HG03135 (cell line): Measurements from ENCODE around the gene TRIB2.

Experiments
- ATAC-seq: cut with Tn5 transposase; IDR thresholded peaks from one replicate; pipeline ENCODE4 v1.9.1; 2021; ENCODE audit warnings: mild to moderate bottlenecking, moderate library complexity; ENCODE audit not compliant: unreplicated experiment

TRIB2 gene

DNA sequence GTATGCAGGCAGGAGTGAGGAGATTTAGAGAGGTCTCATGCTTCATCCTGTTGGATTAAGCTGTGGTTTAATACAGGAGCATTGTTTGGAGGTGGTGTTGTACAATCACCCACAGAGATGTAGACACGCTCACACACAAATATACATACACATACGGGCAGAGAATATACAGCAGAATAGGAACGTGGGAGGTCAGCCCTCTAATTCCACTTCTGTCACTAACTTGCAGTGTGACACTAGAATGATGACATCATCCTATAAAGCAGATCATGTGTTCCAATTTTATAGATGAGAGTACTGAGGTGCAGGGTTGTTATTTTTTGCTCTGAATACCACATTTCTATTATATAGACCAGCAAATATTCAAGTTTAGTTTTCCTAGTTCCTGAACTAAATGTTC is 54.4 kb downstream of the TRIB2 start:
- no peak for ATAC-seq

DNA sequence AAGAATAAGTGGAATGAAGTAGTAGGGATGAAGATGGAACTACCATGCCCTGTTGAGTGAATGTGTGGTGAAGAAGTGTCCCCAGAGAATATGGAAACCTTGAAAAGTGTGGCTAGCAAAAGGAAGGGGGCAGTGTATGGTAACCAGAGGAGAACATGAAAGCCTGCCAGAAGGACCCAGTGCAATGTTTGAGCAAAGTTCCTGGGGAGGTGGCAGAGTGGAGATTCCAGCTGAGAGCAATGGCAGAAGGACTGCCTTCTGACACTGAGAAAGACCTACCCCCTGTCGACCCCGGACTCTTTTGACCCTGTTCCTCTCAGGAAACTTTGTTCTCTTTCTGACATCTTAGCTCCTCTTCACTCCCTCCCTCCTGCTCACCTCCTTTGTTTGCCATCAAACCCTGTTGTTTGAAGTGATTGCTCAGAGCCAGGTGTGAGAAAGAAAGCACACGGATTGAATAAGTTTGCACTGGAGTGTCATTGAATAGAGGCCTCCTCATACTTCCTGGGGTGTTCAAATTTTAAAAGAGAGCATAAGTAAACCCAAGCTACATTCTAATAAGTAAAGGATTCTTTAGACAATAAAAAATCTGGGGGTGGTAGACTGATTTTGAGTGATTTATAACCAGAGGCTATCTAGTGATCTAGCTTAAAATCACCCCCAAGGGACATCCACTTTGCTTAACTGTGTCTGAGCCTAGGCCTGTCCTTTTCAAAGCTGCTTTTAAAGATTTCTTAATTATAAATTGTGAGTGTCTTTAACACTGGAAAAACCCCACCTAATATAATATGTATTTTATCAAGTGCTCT is 57.1 kb downstream of the TRIB2 start:
- ATAC-seq = no peak

DNA sequence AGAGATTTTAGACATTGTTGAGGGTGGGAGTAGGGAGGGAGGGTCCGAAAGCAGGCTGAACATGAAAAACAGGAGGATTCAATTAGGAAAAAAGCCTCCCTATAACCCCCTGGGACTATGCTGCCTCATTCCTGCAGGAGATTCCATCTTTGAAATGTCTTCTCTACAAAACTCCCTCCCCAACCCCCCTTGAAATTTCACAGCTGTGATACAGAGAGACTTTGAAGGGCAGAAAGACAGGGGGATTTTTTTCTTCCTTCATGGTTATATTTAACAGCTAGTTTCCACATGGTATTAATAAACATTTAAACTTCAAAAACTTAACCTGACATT is 57.6 kb downstream of the TRIB2 start:
- ATAC-seq = no peak

DNA sequence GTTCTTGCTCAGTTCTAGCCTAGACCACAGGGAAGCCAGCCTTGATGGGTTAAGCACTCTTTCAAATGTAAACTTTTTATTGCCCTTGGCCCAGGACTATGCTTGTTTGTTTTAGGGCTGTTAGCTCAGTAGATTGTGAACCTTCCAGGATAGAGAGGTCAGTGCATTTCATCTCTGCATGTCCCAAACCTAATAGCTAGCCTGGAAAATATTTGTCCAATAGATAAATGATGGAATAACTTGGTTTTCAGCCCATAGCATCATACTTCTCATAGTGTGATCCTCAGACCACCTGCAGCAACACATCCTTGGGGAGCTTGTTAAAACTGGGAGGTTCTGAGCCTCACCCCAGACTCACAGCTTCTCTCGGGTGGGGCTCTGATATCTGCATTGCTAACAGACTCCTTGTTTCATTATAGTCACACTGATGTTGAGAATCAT is 59.8 kb downstream of the TRIB2 start:
- ATAC-seq = no peak

DNA sequence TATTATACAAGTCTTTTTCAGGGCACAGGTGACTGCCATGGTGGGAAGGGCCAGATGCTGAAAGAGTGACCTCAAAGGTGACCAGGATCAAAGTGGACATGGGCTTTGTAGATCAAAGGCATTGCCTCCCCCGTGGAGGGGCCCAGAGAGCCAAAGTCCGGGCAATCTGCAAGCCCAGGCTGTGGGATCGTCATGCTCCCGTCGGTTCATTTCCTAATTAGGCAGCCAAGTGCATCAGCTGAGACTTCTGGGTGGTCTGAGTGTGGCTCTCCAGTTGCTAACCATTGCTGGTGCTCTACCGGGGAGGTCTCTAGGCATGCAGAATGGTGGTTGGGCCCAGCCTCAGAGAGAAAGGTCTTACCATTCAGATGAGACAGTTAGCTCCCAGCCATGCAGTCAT is 61.6 kb downstream of the TRIB2 start:
- no peak for ATAC-seq

DNA sequence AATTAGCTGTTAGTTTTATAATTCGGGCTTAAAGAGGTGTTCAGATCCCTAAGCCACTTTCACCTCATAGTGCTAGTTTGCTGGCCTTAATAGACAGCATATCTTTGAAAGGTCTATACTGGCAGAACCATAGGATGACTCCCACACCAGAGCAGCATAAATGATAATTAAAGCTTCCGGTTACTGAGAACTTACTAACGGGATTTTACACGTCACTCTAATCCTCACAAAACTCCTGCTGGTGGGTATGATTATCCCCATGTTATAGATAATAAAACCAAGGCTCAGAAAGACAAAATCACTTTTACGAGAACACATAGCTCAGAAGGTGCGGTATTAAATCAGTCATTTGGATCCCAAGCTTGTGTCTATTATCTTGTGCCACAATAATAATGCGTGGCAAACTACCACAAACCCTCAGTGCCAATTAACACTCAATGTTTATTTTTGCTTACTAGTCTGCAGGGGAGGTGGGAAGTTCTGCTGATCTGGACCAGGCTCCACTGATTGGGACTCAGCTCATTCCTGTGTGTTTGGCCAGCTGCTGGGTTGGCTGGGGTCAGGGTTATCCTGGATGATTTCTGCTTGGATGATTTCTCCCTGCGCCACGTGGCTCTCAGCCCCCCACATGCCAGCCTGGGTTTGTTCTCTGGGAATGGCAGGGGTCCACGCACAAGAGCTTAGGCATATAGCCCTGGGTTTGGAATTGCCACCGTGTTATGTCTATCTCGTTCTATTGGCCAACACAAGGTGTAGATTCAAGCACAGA is 62.3 kb downstream of the TRIB2 start:
- no peak for ATAC-seq

DNA sequence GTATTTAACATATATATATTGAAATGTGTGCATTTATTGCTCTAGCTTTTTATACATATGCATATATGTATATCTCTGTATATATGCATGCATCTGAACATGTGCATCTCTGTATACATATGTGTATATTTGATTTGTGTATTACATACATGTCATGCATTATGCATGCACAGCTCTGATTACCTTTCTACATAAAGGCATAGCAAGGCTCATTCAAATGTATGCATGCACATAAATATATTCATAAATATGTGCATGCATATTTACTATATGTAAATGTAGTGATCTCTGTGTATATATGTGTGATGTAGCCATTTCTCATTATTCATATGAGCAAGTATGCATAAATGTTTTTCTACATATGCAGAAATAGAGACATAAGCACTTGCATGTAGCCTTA is 64.6 kb downstream of the TRIB2 start:
- no peak for ATAC-seq

DNA sequence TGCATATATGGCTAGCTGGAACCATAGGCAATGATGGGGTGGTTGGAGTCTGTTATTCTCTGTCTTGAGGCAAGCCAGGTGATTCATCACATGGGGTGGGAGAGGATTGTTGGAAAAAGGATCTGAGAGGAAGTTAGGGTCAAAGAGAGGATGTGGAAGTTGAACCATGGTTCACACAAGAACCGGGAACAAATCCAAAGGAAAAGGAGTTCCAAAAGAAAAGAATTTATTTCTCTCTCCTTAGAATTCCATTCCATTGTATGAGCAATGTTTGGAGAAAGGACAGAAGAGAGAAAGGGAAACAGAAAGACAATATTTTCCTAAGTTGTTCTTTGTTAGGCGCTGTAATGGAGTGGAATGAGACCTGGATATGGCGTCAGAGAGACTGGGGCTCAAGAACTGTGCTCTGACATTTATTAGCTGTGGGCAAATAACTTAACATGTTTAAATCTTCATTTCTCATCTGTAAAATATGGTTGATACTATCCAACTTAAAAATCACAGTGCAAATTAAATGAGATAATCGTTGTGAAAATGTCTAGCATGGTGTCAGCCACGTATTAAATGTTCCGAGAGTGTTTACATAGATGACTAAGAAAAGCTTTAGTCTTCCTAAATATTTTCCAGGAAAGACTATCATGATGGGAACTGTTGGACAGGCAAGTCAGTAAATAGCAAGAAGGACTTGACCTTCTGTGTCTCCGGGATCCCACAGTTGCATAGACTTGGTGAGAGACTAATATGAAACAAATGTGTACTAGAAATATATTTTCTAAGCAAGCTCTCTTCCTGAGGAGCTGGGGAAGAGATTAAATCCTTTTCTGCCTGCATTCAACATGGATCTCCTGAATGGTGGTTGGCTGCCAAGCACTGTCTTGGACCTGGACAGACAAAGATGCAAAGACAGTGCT is 71.4 kb downstream of the TRIB2 start:
- no peak for ATAC-seq

DNA sequence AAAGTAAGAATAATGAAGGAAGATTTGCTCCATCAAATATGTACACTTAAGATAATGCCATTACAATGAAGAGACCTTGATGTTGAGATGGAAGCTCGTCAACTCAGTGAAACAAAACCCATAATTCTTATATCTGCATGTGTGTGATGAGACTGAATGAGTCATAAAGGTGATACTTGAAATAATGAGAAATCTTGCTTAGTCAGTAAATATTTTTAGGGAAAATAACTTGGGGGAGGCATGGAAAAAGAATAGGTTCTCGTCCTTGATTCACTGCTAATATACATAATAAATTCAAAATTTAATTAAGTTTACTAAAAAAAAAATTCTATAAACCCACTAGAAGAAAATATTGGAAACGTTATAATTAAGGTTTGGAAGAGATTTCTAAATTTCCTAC is 75.2 kb downstream of the TRIB2 start:
- ATAC-seq = no peak
